Hepatocyte (in vitro differentiated cells): Measurements from ENCODE around the gene TBX5.

Experiments
- CTCF ChIP-seq: fragments of 200-600 bp; sonication (generic); IDR thresholded peaks from 2 replicates; pipeline ENCODE4 v1.5.1; 2016; ENCODE audit warnings: antibody characterized with exemption, mild to moderate bottlenecking; ENCODE audit not compliant: poor library complexity
- EZH2 ChIP-seq: fragments of 200-600 bp; sonication (generic); IDR thresholded peaks from 2 replicates; pipeline ENCODE4 v1.6.1; 2016; ENCODE audit warnings: antibody characterized with exemption, mild to moderate bottlenecking, borderline replicate concordance
- EZH2phosphoT487 ChIP-seq: fragments of 200-600 bp; sonication (generic); IDR thresholded peaks from one replicate; pipeline ENCODE4 v1.6.1; 2018; ENCODE audit warnings: antibody characterized with exemption, mild to moderate bottlenecking, low read depth, moderate library complexity; ENCODE audit not compliant: unreplicated experiment, severe bottlenecking

DNA sequence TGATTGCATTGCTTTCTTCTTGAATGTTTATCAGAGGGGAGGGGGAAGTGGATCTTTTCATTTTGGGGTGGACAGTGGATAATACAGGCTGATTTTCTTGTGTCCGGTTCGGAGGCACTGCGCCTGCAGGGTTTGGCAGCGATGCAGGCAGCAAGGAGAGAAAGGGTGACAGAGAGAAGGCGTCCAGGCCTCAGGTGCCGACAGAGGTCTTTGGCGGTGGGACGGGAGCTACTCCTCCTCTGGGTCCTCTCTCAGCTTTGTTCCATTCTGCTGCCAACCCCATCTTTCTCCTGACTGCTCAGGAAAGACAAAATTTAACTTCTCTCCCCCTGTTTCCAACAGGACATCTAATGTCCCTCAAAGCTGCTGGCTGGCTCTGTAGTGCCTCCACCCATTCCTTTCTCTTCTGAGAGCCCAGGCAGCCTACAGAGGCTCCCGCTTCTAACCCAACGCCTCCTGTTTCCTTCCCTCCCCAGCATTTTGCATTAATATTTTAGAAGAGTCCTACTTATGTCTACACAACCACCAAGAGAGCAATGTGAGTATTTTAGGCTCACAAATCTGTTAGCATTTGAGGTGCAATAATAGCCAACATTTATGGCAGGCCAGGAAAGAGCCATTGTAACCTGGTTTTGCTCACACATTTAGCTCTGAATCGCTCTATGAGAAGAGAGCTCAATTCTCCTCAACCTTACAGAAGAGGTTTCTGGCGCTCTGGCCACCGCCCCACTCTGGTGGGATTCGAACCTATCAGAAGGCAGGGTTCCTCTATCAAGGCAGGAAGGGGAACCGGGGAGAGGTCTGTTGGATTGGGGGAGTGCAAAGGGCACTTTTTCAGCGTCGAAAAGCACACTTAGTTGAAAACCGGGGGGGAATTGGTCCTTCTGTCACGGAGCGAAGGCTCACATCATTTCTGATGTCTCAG lies 7.1 kb upstream of the TBX5 start:
- no peak for TF ChIP-seq CTCF
- peak; percentile 45 for TF ChIP-seq EZH2phosphoT487
- no peak for TF ChIP-seq EZH2
